Measurements from ENCODE around the gene SLC27A2.

The SLC27A2 gene

DNA sequence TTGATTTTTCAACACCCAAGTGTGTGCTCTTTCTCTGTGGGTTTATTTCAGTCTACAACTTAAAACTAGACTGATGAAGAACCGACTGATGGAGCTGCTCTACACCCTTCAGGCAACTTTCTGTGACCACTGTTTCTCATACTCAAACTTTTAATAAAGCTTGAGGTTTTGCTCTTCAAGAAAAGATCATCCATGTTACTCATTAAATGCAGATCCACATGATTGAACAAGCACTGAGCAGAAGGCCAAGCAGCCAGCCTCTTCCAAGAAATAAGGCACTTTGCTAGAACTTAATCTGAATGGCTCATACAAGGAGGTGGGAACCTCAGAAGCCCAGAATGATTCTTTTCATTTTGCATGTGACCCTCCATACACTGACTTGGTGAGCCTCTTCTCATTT lies 8.7 kb downstream of the SLC27A2 start:
- no peak for DNase-seq
- ATAC-seq, result no peak

DNA sequence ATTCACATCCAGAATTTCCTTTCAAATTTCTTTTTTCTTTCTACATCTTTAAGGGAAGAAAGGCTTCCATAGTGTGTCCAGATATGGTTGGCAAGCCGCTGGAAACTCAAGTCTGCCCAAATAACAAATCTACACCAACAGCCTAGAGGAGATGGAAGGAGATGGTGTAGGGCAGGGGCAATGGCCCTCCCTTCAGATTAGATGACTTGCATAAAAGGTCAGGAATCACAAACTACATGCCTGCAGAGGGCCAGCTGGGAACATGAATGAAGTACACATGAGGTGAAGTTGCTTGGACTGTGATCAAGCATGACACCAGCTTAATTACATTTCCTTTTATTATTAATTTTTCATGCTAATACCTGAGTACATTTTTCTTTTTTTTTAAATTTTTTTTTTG lies 10.2 kb downstream of the SLC27A2 start:
- ATAC-seq (no peak), DNase-seq (no peak)

DNA sequence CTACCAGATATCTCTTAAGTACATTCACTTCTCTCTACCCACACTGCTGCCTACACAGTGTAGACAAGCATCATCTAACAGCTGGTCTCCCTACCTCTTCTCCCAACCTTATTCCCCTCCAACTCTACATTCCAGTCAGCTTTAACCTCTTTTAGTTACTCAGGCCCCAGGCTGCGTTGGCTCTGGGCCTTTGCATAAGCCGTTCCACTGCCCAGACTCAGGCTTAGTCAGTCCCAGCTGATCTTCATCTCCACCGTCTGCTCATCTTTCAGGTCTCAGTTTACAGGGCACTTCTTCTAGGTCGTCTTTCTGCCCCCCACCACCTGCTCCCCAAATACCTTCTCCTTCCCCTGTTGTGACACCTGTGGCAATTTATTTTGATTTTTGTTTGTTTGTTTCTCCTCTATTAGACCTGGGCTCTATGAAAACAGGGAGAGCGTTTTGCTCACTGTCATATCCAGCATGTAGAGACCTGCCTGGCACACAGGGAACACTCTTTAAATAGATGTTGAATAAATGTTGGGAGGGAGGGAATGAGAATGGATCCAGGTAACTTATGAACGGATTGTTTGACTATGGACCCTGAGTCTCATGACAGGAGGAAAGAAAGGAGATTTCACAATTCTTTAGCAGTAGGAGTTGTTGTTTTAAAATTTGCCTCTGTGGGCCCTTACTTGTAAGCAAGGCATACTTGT lies 11.1 kb downstream of the SLC27A2 start:
- DNase-seq (no peak), ATAC-seq (no peak)

DNA sequence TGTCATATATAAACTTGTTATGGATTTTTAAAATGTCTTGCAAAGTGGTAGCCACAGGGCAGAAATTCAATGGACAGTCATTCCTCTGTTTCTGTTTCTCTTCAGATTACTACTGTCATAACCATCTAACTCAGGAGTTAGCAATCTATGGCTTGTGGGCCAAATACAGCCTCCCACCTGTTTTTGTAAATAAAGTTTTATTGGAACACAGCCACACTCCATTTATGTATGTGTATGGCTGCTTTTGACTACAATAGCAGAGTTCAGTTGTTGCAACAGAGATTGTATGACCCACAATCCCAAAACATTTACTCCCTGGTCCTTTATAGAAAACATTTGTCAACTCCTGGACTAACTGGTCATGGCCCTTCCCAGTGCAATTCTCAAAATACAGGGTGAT lies 20.0 kb downstream of the SLC27A2 start:
- DNase-seq, result no peak
- ATAC-seq, result no peak

DNA sequence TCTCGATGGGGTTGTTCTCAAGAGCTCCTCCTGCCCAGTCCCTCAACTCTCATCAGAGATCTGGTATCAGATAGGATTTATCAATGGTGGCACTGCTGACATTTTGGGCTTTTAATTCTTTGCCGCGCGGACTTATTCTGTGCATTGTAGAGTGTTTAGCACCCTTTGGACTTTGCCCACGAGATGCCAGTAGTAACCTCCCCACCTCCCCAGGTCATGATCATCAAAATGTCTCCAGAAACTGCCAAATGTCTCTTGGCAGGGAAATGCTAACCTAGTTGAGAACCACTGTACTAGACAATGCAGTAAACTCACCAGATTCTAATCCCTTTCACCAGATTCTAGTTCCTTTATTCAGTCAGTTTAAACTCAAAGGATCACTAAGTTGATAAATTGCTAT lies 24.0 kb downstream of the SLC27A2 start:
- no peak for ATAC-seq
- no peak for DNase-seq

DNA sequence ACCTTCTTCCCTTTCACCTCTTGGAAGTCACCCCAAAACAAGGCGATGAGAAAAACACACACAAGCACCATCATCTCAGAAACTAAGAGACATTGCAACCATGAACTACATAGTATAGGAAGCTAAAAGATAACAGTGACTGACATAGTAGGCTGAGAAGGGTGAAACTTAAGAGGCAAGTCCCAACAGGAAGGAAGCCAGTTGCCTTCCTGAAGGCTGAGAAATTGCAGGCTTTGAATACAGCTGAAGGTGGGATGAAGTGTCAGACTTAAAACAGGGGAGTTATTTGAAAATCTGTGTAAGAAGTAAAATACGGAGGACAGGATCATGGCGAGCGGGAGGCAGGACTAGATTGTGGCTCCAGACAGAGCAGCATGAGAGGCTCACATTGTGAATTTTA lies 27.8 kb downstream of the SLC27A2 start:
- DNase-seq (no peak), ATAC-seq (no peak)

DNA sequence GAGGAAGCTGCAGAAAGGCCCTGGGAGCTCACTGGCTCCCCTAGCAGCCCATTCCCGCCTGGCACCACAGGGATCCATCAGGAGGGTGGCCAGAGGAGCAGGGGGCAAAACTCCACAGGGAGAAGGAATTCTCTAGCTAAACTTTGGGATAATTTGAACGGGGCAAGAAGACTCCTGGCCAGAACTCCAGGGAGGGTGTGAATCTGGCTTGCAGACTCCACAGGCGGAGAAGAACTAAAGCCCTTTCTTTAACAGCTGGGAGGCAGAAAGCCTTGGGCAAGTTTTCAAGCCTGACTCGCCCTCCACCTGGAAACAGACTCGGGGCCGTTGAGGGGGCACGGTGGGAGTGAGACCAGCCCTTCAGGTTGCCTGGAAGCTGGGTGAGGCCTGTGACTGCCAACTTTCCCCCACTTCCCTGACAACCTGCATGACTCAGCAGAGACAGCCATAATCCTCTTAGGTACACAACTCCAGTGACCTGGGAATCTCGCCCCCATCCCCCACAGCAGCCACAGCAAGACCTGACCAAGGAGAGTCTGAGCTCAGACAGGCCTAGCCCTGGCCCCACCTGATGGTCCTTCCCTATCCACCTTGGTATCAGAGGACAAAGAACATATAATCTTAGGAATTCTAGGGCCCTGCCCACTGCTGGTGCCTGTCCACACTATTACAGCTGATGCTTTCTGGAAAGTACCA lies 28.6 kb downstream of the SLC27A2 start:
- ATAC-seq, result no peak
- DNase-seq, result no peak

DNA sequence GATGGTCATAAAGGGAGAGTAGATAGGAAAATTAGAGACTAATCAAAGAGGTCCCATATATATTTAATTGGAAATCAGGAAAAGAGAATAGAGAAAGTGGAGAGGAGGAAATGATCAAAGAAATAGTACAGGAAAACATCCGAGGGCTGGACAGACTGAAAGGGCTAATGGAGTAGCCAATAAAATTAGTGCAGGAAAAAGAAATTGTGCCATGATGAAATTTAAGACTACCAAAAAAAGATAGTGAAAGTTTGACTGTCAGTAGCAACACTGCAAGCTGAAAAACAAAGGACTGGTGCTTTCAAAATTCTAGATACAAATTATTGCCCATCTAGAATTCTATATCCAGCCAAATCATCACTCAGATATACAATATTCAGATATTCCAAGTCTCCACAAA lies 36.3 kb downstream of the SLC27A2 start:
- ATAC-seq (no peak), DNase-seq (no peak)

DNA sequence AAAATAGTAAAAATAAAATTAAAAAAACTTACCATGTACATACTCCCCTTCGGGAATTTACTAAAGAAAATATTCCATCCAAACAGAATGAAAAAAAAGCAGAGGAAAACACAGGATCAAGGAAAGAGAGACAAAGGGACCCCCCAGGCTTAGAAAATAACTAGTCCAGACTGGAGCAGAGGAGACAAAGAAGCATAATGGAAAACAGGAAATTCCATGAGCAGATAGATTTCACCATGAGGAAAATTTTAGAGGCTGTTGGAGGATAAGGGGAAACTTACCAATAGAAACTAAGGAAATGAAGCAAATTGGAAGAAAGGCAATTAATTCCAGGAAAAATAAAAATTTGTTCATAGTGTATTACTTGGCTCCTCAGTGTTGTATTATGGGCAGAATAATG lies 36.7 kb downstream of the SLC27A2 start:
- ATAC-seq, result no peak
- no peak for DNase-seq

DNA sequence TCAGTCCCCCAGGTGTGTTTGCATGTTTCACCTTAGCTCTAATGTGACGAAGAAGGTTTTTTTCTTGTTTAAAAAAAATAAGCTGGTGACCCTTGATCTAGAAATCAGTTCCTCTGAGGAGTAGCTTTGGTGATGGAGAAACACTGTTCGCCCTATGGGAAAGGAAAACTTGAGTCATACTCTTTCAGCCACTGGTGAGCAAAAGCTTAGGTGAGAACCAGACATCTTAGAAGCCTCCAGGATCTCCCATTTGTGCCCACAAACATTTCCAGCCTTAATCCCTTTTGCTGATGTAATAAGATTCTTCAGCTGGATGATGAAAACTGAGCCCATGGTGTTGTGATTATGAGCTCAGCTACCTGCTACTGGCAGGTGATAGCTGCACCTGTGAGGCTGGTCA lies 37.8 kb downstream of the SLC27A2 start:
- DNase-seq, result no peak
- ATAC-seq, result peak; percentile 69

- no peak for ATAC-seq
- no peak for DNase-seq
These were observed 40.2 kb downstream of the SLC27A2 start for GRCh38 chr15:50222181-50222580.

GRCh38 chr15:50224606-50225005 lies 42.6 kb downstream of the SLC27A2 start:
- ATAC-seq, result no peak
- DNase-seq, result no peak

DNA sequence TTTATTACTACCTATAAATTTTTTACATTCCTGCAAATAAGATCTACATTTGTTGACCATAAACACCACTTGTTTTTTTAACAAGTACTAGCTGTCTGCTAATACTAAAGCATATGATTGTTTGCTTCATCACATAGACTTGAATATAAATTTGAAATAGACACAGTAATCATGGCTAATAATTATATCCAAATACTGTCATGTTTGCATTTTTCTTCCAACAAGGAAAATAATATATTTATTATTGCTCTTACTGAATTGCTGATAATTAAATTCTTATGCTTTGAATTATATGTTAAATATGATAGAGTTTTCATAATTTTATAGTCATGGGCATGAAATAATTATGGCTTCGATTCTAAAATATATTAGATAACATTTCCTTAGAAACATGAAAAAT lies 43.1 kb downstream of the SLC27A2 start:
- no peak for DNase-seq
- ATAC-seq, result no peak

- no peak for DNase-seq
- ATAC-seq, result no peak
These were observed 43.9 kb downstream of the SLC27A2 start for GRCh38 chr15:50225938-50226337.

- DNase-seq, result no peak
- ATAC-seq, result no peak
These were observed 45.1 kb downstream of the SLC27A2 start for GRCh38 chr15:50227076-50227475.

- ATAC-seq (no peak), DNase-seq (no peak)
These were observed 46.9 kb downstream of the SLC27A2 start for GRCh38 chr15:50228866-50229265.

DNA sequence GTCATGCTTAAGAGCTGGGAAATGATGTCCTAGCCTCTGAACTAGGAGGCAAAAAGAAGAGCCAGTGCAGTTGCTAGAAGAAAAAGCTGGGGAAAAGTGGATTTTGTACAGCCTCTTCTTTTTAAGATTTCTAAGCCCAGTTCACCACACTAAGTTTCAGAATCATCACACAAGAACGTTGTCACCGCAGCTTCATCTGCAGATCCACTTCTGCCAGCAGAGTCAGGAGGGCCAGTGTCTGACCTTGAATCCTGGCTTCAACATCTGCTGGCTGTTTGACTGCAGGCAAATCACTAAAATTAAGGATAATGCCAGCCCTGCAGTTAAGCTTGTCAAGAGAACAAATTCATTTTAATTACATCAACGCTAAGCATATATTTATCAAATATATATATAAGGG lies 47.3 kb downstream of the SLC27A2 start:
- DNase-seq (no peak), ATAC-seq (no peak)

GRCh38 chr15:50231761-50232160 lies 49.8 kb downstream of the SLC27A2 start:
- DNase-seq (no peak), ATAC-seq (no peak)

DNA sequence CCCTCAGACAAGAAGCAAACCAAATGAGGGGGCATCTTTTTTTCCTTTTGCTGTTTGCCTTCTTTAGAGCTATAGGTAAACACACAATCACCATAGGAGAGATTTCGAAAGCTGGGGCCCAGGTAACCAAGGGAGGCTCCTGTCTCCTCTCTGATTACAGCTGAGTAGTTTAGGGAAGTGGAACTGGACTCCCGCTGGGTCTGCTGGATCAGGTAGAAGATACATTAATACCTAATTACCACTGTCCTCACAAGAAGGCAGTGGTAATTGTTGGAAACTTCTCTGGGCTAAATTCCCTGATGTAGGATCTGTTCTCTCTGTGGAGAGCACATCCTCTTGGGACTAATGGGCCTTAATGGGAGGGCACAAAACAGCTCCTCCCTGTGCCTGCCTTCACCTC lies 50.8 kb downstream of the SLC27A2 start:
- DNase-seq, result no peak
- ATAC-seq, result no peak

- no peak for DNase-seq
- ATAC-seq, result no peak
These were observed 51.3 kb downstream of the SLC27A2 start for GRCh38 chr15:50233192-50233736.

DNA sequence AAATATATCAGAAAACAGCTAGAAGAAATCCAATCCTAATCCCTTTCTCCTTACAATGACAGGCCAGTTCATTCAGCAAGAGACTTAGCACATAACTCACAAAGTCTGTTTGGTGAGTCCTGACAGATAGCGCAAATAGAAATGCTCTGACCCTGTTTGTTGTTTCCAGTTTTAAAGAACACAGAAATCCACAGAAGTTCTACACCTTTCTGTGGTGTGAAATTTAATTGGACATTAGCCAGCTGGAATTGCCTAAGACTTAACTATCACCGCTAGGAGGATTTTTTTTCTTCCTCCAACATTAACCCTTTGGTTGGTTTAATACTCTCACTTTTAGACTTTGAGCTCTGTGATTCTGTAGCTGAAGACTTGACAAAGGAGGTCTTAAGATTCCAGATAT lies 52.8 kb downstream of the SLC27A2 start:
- no peak for ATAC-seq
- DNase-seq, result no peak

GRCh38 chr15:50235794-50236193 lies 53.8 kb downstream of the SLC27A2 start:
- DNase-seq (no peak), ATAC-seq (no peak)

- ATAC-seq (no peak), DNase-seq (no peak)
These were observed 54.4 kb downstream of the SLC27A2 start for GRCh38 chr15:50236433-50236832.

DNA sequence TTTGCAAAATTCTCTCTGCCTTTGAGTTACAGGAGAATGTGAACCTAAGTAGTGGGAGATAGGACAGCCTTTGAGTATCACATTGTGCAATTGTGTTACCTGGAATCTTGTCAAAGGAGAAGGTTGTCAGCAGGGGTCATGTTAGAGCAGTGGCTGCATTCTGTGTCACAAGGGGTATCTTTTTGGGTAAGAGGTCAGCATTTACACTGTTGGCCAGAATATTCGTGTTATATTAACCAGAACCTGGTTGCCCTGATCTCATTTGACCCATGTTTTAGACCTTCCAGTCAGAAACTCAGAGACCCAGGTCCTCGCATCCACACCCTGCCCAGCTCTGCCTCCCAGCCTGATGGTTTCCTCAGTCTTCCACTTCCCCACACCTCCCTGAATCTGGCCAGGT lies 56.3 kb downstream of the SLC27A2 start:
- no peak for DNase-seq
- ATAC-seq, result no peak

Data from stimulated activated naive CD8-positive, alpha-beta T cell treated with anti-CD3 and anti-CD28 coated beads, Interleukin-15, Interleukin-2, amounts not matched to agents 100 U/mL and 50 U/mL, for 24 hours (primary cell).